HAP-1 (cell line): Measurements from ENCODE around the gene ANXA9.

Experiments used
- DNase-seq, 2 experiments: peaks; one replicate each; pipeline ENCODE4 v3.0.0-alpha.2; 2016 to 2020; ENCODE audit warnings: low spot score in 2 of 2
- H3K27me3 ChIP-seq: fragments of 250-450 bp; sonication (Bioruptor Pico); 2 replicates; pipeline ENCODE4 v1.5.1; 2020; ENCODE audit warnings: low read depth, mild to moderate bottlenecking, moderate library complexity
- H3K36me3 ChIP-seq: fragments of 250-450 bp; sonication (Bioruptor Pico); replicated peaks from 2 replicates; pipeline ENCODE4 v1.5.1; 2020; ENCODE audit warnings: mild to moderate bottlenecking
- H3K4me1 ChIP-seq: fragments of 250-450 bp; sonication (Bioruptor Pico); 2 replicates; pipeline ENCODE4 v1.5.1; 2020; ENCODE audit warnings: mild to moderate bottlenecking
- H3K4me3 ChIP-seq: fragments of 250-450 bp; sonication (Bioruptor Pico); 2 replicates; pipeline ENCODE4 v1.5.1; 2020; ENCODE audit warnings: mild to moderate bottlenecking, moderate library complexity
- H3K9me3 ChIP-seq: fragments of 250-450 bp; sonication (Bioruptor Pico); 2 replicates; pipeline ENCODE4 v1.5.1; 2020; ENCODE audit warnings: mild to moderate bottlenecking, moderate library complexity
- in situ Hi-C: fragments of 300-500 bp; cut with MboI; formaldehyde crosslinking; loops from 3 replicates; pipeline ENCODE4 v1.14.3; 2020; ENCODE audit warnings: low sequenced_read_pairs, inconsistent platforms, mixed read lengths

ANXA9 gene

DNA sequence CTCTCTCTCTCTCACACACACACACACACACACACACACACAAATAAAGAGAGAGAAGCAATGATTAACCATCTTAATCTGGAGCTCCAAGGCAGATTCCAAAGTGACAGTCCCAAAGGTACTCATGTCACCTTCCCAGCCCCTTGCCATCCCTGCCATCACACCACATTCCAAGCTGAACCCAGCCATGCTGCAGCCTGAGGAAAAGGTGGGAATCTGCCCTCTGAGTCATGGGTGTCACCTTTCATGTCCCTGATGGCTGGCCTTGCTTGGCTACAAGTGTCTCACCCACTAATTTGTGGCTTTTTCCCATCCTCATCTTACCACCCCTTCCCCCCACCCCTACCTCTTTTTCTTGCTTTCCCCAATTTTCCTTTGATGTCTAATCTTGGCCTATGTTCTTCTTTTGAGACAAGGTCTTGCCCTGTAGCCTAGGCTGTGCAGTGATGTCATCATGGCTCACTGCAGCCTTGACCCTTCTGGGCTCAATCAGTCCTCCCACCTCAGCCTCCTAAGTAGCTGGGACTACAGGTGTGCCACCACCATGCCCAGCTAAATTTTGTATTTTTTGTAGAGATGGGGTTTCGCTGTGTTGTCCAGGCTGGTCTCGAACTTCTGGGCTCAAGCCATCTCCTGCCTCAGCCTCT lies 3.2 kb downstream of the ANXA9 start:
- Histone ChIP-seq H3K27me3 (no peaks in the 10 kb centered on the region), H3K36me3 (no peaks in the 10 kb centered on the region), H3K4me1 (no peaks in the 10 kb centered on the region), H3K4me3 (no peak overlapping the region), H3K9me3 (no peaks in the 10 kb centered on the region)
- no peak for DNase-seq
- in situ Hi-C loops: no loop called here

DNA sequence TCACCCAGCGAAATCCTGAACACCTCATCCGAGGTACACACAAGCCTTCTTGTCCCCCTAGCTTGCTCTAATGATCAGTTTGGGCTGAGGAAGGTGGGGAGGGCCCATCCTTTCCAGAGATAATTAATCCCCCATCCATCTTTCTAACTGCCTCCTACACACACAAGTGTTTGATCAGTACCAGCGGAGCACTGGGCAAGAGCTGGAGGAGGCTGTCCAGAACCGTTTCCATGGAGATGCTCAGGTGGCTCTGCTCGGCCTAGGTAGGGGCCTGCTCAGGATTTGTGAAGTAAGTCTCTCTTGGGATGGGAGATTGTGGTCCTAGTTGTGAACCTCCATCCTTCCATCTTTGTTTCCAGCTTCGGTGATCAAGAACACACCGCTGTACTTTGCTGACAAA lies 5.8 kb downstream of the ANXA9 start:
- Histone ChIP-seq H3K9me3 (no peaks in the 10 kb centered on the region), H3K36me3 (no peaks in the 10 kb centered on the region), H3K27me3 (no peaks in the 10 kb centered on the region), H3K4me3 (no peak overlapping the region), H3K4me1 (no peaks in the 10 kb centered on the region)
- in situ Hi-C loops: no loop called here
- no peak for DNase-seq

DNA sequence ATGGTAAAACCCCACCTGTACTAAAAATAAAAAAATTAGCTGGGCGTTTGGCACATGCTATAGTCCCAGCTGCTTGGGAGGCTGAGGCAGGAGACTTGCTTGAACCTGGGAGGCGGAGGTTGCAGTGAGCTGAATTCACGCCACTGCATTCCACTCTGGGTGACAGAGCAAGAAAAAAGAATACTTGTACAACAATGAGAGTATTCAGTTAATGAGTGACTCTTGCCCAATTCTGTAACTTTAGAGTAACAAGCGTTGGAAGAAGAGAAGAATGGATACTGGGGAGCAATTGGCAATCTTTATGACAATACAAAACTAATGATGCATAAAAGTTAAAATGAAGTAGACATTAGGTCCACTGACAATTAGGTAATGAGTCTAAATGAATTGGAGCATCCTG lies 10.5 kb downstream of the ANXA9 start:
- H3K36me3 ChIP-seq: peaks cover 4% of the 10 kb centered on the region; the same call in 1 of the 2 replicates

DNA sequence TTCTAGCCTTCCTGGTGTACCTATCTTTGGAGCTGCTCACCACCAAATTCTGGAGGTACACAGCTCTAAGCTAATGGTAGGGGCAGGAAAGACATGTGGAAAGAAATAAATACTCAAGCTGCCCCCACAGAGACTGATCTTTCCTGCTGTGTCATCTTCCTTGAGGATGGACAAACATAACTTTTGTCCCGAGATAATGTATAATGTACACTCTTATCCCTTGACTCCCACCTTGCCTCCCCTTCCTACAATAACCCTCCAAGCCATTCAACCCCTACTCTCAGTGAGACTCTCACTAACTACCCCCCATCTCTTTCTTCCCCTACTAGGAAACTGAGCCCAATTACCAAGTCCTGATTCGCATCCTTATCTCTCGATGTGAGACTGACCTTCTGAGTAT lies 12.2 kb downstream of the ANXA9 start:
- H3K4me1 ChIP-seq: no peaks in the 10 kb centered on the region
- H3K9me3 ChIP-seq: no peaks in the 10 kb centered on the region
- peaks cover 7% of the 10 kb centered on the region; the same call in 1 of the 2 replicates for H3K36me3 ChIP-seq
- DNase-seq: no peak
- in situ Hi-C loops: no loop called here
- no peaks in the 10 kb centered on the region for H3K27me3 ChIP-seq
- no peak overlapping the region for H3K4me3 ChIP-seq

More for the DNA sequence above, 10.5 kb downstream of the ANXA9 start:
- no peaks in the 10 kb centered on the region for H3K27me3 ChIP-seq
- in situ Hi-C loops: no loop called here
- H3K4me3 ChIP-seq: no peak overlapping the region
- no peaks in the 10 kb centered on the region for H3K4me1 ChIP-seq
- no peaks in the 10 kb centered on the region for H3K9me3 ChIP-seq
- DNase-seq: no peak

DNA sequence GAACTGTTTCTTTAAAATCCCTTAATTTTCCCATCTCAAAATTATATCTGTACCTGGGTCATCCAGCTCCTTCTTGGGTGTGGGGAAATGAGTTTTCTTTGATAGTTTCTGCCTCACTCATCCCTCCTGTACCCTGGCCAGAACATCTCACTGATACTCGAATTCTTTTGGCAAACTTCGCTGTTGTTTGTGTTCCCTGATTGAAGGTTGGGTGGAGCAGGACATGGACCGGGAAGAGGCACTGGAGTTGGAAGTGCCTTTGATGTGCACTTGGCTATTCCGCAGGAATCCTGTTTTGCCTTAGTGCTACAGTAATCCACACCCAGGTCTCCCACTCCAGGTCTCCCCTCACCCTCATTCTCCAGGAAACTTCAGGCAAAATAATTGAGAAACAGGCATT lies 13.4 kb downstream of the ANXA9 start:
- peaks cover 7% of the 10 kb centered on the region; the same call in 1 of the 2 replicates for H3K36me3 ChIP-seq
- no peak for DNase-seq
- no peaks in the 10 kb centered on the region for H3K27me3 ChIP-seq
- in situ Hi-C loops: no loop called here
- no peak overlapping the region for H3K4me3 ChIP-seq
- no peaks in the 10 kb centered on the region for H3K9me3 ChIP-seq
- no peaks in the 10 kb centered on the region for H3K4me1 ChIP-seq

DNA sequence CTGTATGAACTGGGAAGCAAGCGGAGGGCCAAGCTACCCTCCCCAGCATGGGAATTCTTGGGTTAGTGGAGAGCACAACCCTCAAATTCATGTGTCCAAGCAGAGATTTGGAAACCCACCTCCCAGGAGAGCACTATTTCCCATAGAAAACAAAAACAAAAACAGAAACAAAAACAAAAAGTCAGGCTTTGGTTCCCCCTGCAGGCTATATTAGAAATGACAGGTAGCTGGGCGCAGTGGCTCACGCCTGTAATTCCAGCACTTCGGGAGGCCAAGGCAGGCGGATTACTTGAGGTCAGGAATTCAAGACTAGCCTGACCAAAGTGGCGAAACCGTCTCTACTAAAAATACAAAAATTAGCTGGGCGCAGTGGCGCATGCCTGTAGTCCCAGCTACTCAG lies 13.8 kb downstream of the ANXA9 start:
- H3K27me3 ChIP-seq: no peaks in the 10 kb centered on the region
- in situ Hi-C loops: no loop called here
- no peak overlapping the region for H3K4me3 ChIP-seq
- H3K36me3 ChIP-seq: peaks cover 7% of the 10 kb centered on the region; the same call in 1 of the 2 replicates
- no peaks in the 10 kb centered on the region for H3K4me1 ChIP-seq
- no peaks in the 10 kb centered on the region for H3K9me3 ChIP-seq
- DNase-seq: peak in 1 of 2 experiments; percentile 55

DNA sequence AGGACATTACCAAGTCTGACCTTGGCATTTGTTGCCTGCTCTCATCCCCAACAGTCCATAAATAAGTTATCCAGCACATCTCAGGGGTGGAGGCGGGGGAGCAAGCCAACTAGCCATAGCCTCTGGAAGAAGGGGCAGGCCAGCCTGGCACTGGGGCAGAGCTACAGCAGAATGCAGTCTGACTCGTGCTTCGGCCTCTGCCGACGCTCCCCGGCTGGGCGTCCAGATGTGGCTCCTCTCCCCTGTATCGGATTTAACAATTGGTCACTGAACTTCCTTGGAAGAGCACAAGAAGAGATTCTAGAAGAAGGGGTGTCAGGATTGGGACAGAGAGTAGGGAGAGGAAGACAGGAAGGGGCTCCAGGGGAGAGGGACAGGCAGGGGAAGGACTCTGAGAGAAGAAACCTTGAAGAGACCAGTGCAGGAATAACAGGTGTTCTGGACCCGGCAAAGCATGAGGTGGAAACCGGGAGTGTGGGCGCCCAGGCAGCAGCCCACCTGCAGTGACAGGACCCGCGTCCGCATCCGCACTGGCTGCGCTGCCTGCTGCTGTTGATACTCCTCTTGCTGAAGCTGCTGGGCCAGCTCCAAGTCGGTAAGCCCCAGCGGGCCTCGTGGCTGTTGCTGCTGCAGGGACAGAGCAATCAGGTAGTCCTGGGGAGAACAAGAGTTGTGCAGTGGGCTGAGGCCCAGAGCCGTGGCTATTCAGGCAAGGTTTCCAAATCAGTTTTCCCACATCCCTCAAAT lies 15.2 kb downstream of the ANXA9 start:
- DNase-seq: no peak
- in situ Hi-C loops: no loop called here
- Histone ChIP-seq H3K4me1 (no peaks in the 10 kb centered on the region), H3K36me3 (peaks cover 7% of the 10 kb centered on the region), H3K9me3 (no peaks in the 10 kb centered on the region), H3K4me3 (no peak overlapping the region), H3K27me3 (no peaks in the 10 kb centered on the region)

DNA sequence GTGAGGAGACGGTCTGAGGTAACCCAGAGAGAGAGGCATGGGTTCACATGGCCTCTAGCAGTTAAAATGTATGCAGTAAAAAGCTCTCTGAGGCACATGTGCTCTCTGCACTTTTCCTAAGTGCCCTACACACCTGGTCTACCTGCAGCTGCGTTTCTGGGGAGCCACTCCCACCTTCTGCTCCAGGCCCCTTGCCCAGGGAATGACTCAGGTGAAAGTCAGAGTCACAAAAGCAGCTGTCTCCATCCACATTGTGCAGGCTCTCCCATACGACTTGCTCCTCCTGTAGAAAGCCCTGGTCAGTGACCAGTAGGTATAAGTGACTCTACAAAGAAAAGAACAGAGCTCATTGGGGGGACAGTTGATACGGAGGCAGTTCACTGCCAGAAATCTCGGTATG lies 15.9 kb downstream of the ANXA9 start:
- H3K9me3 ChIP-seq: no peaks in the 10 kb centered on the region

DNA sequence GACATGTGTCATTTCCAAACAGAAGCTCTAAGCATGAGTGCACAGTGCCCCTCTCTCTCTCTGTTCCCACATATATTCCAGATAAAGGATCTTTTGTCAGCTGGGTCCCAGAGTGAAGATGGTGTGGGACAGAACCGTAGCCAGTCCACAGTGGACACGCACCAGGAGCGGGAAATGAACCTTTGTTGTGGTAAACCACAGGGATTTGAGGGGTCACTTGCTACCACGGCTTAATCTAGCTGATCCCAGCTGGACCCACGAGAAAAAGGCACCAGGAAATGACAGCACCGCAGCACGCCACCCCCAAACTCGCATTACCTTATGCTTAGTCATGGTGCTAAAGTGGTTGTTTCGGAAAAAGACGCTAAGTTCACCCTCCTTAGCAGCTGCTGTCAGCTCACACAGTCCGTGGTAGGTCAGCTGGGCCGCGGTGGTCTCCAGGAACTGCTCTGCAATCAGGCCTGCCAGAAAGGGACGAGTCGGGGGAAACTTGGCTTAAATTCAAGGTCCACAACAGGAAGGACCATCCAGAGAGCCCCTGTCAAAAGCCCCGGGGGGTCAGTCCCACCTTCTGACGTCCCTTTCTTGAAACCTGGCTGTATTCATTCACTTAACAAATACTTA lies 17.1 kb downstream of the ANXA9 start:
- no peak for DNase-seq
- Histone ChIP-seq H3K4me3 (no peak overlapping the region), H3K27me3 (no peaks in the 10 kb centered on the region), H3K9me3 (no peaks in the 10 kb centered on the region), H3K4me1 (peaks cover 2% of the 10 kb centered on the region; the same call in 1 of the 2 replicates), H3K36me3 (peaks cover 7% of the 10 kb centered on the region)
- in situ Hi-C loops: no loop called here

More for the DNA sequence above, 15.9 kb downstream of the ANXA9 start:
- Histone ChIP-seq H3K27me3 (no peaks in the 10 kb centered on the region), H3K36me3 (peaks cover 7% of the 10 kb centered on the region), H3K4me3 (no peak overlapping the region), H3K4me1 (no peaks in the 10 kb centered on the region)
- in situ Hi-C loops: no loop called here
- DNase-seq: no peak

DNA sequence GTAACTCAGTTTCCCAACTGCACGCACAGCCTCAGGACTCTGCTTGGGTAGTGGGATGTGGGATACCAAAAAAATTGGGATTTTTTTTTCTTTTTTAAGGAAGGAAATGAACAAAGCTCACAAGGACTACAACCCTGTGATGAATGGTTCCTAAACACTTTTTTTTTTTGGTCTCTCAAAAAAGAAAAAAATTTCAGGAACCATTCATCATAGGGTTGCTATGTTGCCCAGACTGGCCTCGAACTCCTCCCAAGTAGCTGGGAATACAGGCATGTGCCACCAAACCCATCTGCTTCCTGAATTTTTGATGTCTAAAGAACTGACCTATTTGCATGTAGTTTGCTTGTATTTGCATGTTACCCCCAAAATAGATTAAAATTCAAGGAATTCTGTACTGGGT lies 17.8 kb downstream of the ANXA9 start:
- peaks cover 2% of the 10 kb centered on the region; the same call in 1 of the 2 replicates for H3K4me1 ChIP-seq

DNA sequence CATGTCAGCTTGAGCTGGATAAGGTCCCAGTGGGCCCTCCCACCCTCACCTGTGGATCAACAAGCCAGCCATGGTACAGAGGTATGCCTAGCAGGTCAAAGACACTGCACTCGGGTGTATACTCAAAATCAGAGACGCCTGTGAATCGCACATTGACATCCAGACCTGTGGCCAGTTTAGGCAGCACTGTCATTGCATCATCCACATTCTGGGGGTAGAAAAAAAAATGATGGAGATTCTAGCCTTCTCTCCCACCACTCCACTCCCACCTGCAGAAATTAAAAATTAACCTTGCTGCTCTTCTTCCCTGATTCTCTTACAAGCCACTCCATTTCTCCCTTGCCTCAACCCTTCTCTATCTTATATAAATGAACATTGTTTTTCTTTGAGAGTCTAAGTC lies 18.3 kb downstream of the ANXA9 start:
- Histone ChIP-seq H3K27me3 (no peaks in the 10 kb centered on the region), H3K36me3 (peaks cover 7% of the 10 kb centered on the region), H3K4me1 (peaks cover 2% of the 10 kb centered on the region; the same call in 1 of the 2 replicates), H3K4me3 (no peak overlapping the region), H3K9me3 (no peaks in the 10 kb centered on the region)
- in situ Hi-C loops: no loop called here
- DNase-seq: no peak

More for the DNA sequence above, 17.8 kb downstream of the ANXA9 start:
- Histone ChIP-seq H3K36me3 (peaks cover 7% of the 10 kb centered on the region), H3K4me3 (no peak overlapping the region), H3K9me3 (no peaks in the 10 kb centered on the region), H3K27me3 (no peaks in the 10 kb centered on the region)
- in situ Hi-C loops: no loop called here
- DNase-seq: no peak

DNA sequence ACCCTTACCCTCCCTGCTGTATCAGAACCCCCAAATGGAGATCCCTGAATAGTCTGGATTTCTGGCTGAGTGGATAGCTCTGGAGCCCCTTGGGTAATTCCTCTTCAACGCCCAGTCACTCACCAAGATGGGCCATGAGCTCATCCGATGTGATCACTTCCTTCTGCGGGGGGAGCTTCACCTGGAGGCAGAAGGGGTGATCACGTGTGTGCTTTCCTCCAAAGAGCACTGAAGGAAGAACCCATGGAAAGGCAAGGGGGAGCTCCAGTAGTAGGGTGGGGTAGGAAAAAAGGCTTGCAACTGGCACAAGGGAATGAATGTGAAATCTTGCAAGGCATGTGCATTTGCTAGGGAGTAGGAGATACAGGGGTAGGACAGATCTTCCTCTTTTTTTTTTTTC lies 19.5 kb downstream of the ANXA9 start:
- Histone ChIP-seq H3K36me3 (peaks cover 7% of the 10 kb centered on the region), H3K4me1 (peaks cover 4% of the 10 kb centered on the region), H3K4me3 (no peak overlapping the region), H3K9me3 (no peaks in the 10 kb centered on the region), H3K27me3 (no peaks in the 10 kb centered on the region)
- DNase-seq: no peak
- in situ Hi-C loops: no loop called here

DNA sequence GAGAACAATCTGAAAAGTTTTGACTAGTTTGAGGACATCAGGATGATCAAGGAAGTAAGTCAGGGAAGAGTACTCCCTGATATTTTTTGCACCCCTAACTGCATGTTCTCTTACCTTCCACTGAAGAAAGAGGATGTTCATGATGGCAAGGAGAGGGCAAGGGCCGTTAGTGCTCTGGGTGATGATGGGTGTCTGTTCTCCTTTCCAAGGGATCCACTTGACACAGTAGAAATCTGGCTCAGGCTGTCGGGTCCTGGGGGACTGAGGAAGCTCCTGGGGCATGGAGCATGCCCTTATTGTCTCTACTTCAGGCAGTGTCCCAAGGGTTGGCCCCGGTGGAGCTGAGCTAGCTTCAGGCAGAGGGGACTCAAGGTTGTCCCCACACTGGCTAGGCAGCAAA lies 20.0 kb downstream of the ANXA9 start:
- no peak overlapping the region for H3K4me3 ChIP-seq
- H3K36me3 ChIP-seq: peaks cover 7% of the 10 kb centered on the region
- H3K4me1 ChIP-seq: peaks cover 7% of the 10 kb centered on the region
- H3K9me3 ChIP-seq: no peaks in the 10 kb centered on the region
- H3K27me3 ChIP-seq: no peaks in the 10 kb centered on the region
- no peak for DNase-seq
- in situ Hi-C loops: no loop called here

DNA sequence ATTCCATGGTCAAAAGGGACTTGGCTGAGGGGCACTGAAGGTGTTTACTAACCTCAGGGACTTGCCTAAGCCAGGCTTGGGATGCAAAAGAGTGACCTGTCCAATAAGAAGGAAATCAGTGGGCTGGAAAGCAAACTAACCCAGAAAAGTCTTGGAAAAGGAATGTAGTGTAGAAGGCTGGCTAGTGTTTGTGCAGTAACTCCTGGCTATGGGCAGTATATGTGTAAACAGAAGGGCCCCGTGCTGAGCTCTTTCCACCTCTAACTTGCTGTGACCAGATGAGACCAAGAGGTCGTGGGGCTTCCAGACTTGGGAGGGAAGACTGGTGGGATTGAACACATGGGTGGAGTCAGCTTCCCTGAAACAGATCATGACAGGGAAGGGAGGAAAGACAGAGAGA lies 20.5 kb downstream of the ANXA9 start:
- no peaks in the 10 kb centered on the region for H3K9me3 ChIP-seq
- H3K4me1 ChIP-seq: peaks cover 12% of the 10 kb centered on the region
- in situ Hi-C loops: no loop called here
- no peak for DNase-seq
- H3K4me3 ChIP-seq: no peak overlapping the region
- no peaks in the 10 kb centered on the region for H3K27me3 ChIP-seq
- H3K36me3 ChIP-seq: peaks cover 3% of the 10 kb centered on the region
